Daoy (cell line): ENCODE results near the gene E2F6. TPM values are rescaled to one million over a fixed set of nuclear protein-coding genes. Genes with fewer than 3 reads are reported as not detected.
A peak's percentile ranks its signal among the peaks of the same experiment; 100 is the strongest.

Experiments
- DNase-seq: peaks from one replicate; pipeline ENCODE4 v3.0.0-alpha.2; 2015; ENCODE audit warnings: low read depth
- total RNA-seq: library from RNA; depleted of rRNA; stranded (reverse); fragments of >200 nt; shearing (Covaris generic); gene quantifications from 2 replicates; pipeline ENCODE4 v1.2.3, GENCODE V29; 2014; rRNA removed

Gene E2F6, protein sequence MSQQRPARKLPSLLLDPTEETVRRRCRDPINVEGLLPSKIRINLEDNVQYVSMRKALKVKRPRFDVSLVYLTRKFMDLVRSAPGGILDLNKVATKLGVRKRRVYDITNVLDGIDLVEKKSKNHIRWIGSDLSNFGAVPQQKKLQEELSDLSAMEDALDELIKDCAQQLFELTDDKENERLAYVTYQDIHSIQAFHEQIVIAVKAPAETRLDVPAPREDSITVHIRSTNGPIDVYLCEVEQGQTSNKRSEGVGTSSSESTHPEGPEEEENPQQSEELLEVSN
- 32.2 and 38.6 TPM in 2 replicates for total RNA-seq

DNA sequence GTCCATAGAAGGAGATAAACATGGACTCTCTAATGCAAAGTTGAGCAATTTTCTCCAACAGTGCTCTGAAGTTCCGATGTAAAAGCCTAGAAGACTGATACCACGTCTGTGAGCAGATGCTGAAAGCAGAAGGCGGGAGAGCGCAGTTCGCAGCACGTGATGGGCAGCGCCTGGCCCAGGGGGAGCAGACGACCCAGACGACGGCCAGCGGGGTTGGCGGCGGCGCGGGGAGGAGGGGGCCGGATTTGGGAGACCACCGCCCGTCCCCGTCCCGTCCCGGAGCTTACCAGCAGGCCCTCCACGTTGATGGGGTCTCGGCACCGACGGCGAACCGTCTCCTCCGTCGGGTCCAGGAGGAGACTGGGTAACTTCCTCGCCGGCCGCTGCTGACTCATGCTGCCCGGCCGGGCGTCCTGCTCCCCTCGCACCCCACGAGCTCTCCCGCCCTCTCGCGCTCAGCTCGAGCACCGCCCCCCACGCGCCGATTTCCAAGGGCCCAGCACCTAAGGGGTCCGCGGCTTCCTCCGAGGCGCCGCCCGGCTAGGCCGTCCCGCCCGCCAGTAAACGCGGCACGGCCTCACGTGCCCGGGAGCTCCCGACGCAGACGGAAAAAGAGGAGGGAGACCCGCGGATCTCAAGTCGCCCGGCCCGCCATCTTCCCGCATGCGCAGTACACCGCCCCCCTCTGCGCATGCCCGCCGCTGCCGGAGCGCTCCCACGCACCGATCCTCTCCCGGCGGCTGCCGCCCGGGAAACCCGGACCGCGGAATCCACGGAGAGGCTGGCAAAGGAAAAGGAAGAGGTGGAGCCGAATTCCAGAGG is at the start of gene E2F6:
E2F6 (minus strand) TSS at position 677 of the 822 bp plus-strand sequence; CDS start at position 395, 282 bp downstream.
- peak; percentile 95 for DNase-seq

DNA sequence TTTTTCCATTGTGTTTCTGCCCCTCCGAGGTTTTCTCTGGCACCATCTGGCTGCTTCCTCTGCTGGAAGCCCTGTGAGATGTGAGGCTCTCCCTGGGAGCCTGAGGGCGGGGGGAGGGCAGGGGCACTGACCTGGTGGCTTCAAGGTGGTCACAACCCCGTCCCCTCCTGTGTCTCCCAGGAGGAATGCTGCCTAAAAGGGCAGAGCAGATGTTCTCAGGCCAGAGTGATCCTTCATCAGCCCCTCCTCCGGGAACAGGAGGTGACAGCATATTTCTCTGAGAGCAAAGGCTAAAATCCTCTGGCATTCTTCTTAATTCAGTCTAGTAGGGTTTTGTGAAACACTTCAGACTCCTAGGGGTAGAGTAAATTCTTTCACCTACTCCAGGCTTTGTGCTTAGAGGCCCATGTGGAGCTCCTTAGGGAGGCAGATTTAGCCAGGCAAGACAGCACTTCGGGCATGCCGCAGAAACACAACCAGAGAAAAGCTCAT is 49.6 kb upstream of the E2F6 start:
- DNase-seq, result no peak

DNA sequence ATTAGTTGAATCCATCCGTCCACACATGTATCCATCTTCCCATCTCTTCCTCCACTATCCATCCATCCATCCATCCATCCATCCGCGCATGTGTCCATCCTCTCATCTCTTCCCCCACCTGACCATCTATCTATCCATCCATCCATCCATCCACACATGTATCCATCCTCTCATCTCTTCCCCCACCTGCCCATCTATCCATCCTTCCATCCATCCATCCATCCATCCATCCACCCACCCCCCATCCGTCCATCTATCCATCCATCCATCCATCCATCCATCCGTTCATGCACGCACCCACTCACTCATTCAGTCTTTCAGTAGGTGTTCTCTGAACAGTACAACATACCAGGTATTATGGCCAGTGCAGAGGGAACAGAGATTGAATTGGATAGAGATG is 48.9 kb upstream of the E2F6 start:
- DNase-seq, result no peak

DNA sequence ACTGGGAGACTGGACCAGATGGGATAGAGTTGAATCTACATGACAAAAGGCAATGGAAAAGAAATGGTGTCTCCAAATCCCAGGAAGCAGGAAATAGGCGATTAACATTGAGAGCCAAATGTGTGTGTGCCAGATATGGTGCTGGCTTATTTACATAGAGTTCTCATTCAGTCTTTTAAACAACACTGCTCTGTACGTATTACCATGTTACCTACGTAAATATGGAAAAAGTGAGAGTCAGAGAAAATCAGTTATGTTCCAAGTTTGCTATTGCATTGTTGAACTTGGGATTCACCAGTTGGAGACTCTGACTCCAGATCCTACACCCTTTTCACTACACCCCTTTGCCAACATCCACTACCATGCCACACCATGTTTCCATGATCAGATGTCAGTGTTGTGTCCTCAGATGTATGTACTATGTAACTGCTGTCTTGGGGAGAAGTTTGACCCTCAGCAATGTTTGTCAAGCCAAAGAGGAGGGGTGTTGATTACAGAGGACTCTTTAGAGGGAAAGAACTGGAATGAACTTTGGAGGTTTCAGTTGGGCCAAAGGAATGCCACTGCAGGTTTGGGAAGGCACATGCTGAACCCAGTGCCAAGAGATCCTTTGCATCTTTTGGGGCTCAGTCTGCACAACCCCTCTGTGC is 48.2 kb upstream of the E2F6 start:
- DNase-seq, result no peak

DNA sequence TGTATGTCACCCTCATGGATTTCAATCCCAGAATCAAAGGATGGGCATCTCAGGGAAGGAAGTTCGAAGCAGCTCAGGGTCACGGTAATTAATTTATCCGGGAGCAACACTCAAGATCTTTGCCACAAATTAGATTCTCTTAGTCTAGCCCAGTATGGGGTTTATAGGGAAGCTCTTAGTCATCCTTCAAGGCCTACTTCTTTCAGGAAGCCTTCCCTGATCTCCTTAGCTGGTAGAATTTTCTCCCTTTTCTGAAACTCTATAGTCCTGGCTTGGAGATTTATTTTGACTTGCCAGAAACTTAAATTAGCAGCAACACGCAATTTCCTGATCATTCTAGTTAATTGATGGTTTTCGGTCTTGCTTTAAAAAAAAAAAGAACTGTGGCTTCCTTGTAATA is 47.4 kb upstream of the E2F6 start:
- no peak for DNase-seq

DNA sequence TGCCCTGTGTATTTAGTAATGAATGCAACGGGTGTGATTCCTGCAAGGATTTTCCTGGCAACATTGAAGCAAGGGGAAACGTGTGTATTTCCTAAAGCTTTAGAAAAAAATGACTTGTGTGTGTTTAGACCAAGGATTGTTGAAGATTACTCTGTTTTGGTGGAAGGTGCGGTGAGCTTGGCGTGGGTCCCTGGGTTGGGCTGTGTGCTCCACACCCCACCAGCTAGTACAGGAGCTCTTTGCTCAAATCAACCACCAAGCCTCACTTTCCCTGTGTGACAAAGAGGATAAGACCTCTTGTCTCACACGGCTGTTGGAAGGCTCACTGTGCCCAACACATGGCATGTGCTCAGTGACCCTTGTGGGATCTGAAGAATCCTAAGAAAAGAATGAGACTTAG is 46.5 kb upstream of the E2F6 start:
- DNase-seq, result no peak

DNA sequence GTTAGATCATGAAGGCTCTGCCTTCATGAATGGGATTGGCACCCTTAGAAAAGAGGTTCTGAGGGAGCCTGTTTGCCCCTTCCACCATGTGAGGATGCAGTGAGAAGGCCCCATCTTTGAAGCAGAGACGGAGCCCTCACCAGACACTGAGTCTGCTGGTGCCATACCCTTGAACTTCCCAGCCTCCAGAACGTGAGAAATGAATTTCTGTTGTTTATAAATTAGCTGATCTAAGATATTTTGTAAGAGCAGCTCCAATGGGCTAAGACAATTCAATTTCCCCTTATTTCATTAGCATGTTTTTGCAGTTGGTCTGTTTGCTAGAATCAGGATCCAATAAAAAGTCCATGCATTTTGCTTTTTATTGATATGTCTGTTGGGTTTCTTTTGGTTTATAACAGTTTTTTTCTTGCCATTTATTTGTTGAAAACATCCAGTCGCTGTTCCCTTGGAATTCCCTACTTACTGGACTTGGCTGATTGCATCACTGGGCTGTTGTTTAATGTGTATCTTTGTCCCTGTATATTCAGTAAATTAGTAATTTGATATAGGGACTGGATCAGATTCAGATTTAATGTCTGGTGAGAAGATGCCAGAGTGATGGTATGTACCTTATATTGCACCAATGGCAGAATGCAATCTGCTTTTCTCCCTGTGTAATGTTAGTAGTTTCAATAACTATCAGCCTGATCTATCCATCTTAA is 43.8 kb upstream of the E2F6 start:
- DNase-seq, result no peak

DNA sequence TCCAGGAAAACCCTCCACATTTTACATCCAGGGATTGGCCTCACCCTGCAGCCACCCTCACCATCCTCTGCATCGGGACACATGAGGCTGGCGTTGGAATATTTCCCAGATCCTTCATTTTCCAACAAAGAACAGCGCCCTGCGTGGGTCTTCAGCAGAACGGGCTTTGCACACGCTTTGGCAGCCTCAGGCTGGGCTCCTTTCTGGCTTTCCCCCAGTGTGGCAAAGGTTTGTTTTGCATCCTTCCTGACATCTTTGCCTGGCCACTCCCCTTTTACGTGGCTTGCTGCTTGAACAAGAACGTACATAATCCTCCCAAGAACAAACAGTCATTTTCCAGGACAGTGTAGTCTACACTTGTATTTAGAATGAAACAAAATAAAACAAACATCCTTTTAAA is 42.3 kb upstream of the E2F6 start:
- no peak for DNase-seq

DNA sequence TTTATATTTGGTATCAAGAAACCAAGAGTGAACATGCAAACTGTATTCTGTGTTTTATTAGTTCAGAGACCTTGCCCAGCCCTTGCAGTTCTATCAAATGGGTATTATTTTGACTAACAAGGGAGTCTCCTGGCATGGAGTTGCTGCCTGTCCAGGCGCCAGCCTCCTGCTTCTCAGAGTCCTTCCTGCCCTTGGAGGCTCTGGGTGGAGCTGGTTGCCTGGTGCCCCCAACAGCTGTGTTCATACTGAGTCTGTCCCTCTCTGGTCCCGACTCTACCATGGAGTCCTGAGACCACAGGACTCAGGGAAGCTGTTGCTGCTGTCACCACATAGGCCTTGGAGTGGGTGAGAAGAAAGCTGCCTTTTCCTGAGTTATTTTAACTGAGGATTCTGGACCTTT is 41.6 kb upstream of the E2F6 start:
- DNase-seq, result no peak

DNA sequence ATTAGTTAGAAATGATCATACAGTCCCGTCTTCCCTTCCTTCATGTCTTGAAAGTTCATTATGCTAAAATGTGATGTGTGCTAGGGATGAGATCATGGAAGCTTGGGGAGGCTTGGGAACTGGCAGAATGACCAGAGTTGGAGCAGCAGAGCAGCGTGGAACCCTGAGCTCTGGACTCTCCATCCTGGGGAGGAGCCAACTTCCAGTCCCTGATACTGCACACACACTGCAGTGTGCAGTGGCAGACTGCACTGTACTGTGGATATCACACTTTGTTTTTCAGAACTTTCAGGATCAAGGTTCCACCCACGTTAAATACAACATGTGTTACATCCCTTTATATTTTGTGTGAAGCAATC is 40.6 kb upstream of the E2F6 start:
- DNase-seq, result no peak

DNA sequence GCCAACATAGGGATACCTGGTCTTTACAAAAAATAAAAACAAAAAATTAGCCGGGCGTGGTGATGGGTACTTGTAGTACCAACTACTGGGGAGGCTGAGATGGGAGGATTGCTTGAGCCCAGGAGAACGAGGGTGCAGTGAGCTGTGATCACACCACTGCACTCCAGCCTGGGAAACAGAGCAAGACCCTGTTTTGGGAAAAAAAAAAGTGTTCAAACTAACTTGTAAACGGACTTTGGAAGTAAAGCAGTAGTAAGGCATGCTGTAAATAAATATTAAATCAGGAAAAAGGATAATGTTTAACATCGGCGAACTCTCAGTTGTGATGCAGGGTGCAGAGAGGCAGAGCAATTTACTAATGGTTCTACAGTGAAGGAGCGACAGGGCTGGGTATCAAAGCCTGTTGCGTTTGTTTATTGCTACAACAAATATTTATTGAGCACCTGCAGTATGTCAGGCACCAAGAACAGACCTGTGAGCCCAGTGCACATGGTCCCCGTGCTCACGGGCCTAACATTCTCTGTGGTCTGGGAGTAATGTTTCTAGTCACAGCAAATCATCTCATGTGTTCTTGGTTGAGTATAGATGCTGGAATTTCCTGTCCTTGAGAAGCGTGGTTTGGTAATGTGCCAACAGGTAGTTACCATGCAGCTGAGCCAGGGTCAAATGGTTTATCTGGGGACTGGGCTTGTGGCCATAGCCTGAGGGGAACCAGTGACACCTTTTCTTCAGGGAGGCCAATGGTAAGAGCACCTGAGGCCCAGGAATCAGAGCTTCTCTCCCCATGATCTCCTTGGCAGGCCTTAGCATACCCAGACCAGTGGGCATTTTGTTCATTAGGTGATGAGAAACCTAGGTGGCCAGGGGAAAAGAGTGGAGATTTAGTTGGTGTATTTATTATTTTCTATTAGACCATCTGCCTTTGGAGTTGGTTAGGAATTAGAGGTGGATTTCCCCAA is 40.0 kb upstream of the E2F6 start:
- peak; percentile 79 for DNase-seq

DNA sequence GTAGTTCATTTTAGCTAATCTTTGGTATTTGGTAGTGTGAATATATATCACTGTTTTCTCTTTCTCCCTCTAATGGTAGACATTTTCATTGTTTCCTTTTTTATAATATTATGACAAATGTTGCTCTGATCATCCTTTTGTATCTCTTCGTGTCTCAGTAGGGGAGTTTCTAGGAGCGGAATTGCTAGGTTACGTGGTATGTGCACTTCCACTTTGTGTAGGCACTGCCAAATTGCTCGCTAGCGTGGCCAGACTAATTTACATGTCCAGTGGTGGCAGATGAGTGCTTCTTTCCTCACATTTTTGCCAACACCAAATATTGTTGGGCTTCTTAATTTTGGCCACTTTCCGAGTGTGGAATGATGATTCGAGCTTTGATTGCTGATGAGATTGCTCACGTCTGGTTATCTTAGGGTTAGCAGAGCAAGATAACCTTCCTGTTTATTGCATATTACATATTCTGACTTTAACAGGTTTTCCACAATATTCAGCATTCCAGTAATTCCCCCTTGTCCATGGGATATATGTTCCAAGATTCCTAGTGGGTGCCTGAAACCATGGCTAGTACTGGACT is 37.5 kb upstream of the E2F6 start:
- DNase-seq, result no peak

DNA sequence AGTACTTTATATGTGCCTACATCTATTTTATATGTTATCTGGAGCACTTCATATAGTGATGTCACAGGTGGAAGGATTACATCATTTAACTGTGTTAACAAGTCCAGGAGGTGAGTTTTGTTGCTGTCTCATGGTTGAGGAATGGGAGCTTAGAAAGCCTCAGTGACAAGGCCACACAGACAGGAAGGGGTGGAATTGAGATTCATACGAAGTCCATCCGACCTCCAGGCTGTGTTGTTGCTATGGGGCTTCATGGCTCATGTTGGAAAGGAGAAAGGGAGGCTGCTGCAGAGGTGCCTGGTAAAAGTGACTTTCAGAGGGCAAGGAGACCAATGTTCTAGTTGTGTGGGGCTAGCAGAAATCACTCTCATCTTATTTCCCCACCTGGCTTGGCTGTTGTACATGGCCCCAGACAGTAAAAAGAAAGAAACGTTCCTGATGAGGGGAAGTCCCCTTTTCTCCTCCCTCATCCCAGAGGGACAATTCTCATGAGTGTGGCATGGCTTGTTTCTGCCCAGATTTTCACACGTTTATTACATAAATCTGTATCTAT is 36.9 kb upstream of the E2F6 start:
- DNase-seq, result peak; percentile 38

DNA sequence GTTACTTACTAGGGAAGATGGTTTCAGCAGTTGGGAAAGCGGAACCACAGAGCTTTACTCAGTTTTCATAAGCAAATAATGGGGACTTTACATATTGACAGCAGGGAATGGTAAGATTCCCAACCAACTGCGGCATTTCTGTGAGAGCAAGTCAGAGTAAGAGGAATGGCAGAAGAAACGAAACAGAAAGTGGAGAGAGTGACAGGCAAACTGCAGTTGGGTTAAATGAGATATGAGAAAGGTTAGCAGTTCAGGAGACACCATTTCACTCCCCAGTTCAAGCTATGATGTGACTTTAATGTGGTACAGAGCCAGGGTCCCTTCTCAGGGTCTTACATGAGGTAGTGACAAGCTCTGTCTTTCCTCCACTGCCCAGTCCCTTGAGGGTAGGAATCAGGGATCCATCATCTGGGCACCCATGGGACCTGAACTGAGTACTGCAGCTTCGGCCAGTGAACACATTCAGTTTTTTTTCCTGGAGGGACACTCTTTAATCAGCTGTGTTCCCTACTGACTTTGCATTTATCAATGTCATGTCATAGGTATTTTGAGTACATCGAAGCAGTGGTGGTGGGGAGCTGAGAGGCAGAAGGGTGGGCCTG is 34.8 kb upstream of the E2F6 start:
- no peak for DNase-seq

DNA sequence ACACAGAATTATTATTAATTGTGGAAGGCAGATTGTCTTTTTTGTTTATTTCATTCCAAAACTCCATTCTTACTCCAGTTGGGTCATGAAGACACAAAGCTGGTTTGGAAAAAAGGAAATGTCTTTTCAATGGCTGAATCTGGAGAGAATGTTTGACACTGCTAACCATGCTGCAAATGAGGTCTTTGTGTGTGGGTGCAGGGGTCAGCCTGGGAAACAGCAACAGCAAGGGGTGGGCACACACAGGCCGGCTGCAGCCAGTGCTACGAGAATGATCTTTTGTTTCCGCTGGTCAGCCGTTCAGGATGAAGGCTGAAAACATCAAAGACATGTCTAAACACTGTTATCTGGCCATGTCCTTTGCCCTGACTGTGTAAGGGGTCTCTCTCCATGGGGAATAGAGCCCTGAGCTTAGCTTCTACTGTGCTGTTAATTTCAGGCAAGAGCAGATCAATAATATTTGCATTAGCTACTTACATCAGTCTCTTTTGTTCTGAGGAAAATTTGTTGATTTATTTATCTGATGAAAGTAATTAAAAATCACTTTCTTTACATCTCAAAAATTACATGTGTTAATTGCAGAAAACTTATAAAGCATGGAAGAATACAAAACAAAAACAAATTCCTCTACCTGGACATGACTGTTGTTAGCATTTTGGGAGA is 33.3 kb upstream of the E2F6 start:
- no peak for DNase-seq

DNA sequence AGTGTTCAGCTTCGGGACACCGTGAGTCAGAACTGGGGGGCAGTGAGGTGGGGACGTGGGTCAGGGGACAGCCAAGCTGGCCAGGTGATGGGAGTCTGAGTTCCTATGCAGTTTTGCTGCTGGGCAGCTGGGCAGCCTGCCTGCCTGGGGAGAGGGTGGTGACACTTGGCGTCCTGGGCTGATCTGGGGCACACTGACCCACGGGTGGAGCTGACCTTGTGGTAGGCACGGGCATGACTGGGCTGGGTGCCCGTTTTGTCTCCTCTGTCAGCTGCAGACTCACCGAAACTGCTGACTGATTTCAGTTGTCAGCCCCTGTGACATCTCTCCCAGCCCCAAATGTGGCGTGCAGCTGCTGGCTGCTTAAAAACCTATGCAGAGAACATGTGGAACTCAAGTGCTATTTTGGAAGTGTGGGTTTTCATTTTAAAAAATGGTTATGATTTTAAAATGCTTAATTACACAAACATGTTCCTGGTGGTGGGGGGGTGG is 32.6 kb upstream of the E2F6 start:
- no peak for DNase-seq

DNA sequence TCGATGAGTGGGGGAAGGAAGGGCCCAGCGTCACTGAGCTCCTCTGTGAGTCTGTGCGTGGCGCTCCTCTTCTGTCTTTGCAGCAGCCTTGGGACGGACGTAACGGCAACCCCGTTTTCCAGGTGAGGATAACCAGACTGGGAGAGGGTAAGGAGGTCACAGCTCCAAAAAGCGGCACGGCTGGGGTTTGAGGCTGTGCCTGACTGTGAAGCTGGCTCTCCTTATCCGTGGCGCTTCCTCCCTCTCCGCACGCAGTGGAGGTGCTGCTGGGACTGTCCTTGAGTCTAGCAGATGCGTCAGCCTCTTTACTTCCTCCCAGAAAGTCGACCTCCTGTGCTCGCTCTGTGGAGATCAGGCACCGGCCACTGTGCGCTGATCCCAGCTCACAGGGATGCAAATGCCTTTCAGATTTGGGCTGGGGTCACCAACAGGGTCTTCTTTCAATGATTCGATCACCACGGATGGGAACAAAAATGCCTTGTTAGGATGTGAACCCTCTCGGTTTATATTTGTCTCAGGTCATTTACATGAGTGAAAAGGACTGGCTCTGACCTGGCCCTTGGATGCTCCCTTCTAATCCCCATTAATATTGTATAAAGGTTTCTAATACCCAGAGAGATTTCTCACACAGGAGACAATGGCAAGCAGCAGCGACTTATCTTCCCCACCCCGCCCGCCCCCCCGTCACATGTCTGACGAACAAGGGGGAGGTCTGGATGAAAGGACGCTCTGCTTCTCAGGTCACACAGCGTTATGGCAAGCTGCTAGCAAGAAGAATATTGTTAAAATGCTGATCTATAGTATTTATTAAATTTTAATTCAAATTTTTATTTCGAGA is 30.1 kb upstream of the E2F6 start:
- DNase-seq, result no peak

DNA sequence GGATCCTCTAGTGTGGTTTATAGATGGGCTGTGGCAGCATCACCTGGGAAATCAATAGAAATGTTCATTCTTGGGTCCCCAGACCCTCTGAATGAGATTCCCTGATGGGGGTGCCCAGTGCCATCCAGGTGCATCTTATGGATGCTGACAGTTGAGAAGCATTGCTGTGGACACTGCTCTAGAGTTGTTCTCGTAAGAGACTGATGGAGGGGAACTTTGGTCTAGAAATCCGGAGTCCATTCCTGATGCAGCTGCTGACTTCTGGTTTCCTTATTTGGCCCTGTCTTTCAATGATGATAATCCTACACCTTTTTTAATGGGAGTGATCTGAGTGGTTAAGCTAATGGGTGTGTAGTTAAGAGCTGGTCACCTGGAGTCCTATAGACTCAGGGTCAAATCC is 28.3 kb upstream of the E2F6 start:
- DNase-seq, result no peak
